OCI-LY1 (cell line): ENCODE data around the gene TP53I3.

Source experiments
- EZH2 ChIP-seq: fragments of 200-600 bp; sonication (generic), shearing (Covaris generic); IDR thresholded peaks from 2 replicates; pipeline ENCODE4 v1.8.0; 2017; ENCODE audit warnings: borderline replicate concordance, mixed run types, mild to moderate bottlenecking, antibody characterized with exemption, low read length, moderate library complexity, mixed read lengths
- TF ChIP-seq, protein P1 (sequence below): fragments of 200-600 bp; sonication (generic), shearing (Covaris generic); IDR thresholded peaks from 2 replicates; pipeline ENCODE4 v1.5.1; 2017; ENCODE audit warnings: mild to moderate bottlenecking, antibody characterized with exemption, low read length, moderate library complexity, mixed read lengths

DNA sequence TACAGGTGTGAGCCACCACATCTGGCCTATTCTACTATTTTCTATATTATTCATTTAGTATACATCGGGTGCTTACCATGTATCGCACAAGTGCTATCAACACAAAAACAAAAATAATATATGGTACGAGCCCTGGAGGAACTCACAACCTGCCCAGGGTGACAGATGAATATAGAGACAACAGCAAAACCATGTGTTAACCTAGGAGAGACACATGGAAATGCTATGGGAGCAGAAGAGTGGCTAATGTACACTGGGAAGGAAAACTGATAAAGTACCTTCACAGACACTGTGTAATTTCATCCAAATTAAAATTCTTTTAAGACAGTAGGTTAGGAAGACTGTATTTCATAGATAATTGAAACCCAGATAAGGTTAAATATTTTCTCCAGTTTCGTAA is 12.4 kb downstream of the TP53I3 start:
- TF ChIP-seq, protein P1, sequence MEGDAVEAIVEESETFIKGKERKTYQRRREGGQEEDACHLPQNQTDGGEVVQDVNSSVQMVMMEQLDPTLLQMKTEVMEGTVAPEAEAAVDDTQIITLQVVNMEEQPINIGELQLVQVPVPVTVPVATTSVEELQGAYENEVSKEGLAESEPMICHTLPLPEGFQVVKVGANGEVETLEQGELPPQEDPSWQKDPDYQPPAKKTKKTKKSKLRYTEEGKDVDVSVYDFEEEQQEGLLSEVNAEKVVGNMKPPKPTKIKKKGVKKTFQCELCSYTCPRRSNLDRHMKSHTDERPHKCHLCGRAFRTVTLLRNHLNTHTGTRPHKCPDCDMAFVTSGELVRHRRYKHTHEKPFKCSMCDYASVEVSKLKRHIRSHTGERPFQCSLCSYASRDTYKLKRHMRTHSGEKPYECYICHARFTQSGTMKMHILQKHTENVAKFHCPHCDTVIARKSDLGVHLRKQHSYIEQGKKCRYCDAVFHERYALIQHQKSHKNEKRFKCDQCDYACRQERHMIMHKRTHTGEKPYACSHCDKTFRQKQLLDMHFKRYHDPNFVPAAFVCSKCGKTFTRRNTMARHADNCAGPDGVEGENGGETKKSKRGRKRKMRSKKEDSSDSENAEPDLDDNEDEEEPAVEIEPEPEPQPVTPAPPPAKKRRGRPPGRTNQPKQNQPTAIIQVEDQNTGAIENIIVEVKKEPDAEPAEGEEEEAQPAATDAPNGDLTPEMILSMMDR: no peak
- TF ChIP-seq EZH2: no peak
